Measurements from ENCODE around the gene TUBD1.
"Not testable (repeated sequence)": the region's sequence is repeated elsewhere in the genome, so short reads cannot be mapped to it uniquely, and the experiment has no call there.

TUBD1 gene, protein sequence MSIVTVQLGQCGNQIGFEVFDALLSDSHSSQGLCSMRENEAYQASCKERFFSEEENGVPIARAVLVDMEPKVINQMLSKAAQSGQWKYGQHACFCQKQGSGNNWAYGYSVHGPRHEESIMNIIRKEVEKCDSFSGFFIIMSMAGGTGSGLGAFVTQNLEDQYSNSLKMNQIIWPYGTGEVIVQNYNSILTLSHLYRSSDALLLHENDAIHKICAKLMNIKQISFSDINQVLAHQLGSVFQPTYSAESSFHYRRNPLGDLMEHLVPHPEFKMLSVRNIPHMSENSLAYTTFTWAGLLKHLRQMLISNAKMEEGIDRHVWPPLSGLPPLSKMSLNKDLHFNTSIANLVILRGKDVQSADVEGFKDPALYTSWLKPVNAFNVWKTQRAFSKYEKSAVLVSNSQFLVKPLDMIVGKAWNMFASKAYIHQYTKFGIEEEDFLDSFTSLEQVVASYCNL

DNA sequence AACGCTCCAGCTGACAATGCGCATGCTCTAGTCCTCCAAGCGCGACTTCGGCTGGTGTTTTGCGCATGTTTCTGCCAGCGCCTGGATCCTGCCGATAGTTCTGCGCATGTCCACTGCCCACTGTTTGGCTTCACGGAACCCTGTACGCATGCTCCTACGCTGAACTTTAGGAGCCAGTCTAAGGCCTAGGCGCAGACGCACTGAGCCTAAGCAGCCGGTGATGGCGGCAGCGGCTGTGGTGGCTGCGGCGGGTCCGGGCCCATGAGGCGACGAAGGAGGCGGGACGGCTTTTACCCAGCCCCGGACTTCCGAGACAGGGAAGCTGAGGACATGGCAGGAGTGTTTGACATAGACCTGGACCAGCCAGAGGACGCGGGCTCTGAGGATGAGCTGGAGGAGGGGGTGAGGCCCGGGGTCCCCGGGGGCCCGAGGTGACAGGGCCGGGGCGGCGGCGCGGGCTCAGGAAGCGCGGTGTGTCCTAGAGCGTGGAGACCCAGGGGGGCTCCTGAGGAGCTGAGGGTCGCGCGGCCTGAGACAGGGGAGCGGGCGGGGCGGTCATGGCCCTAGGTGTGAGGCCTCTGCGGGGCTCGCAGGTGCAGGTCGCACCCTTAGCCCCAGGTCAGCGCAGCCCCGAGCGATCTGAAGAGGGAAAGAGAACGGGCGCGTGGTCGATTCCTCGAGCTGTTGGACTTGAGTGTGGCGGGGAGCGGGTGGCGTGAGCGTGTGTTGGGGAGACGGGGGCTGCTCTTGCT is at the start of gene TUBD1, which contains the start of gene RPS6KB1:
Gene TUBD1 (minus strand): TSS at position 20 of the 752 bp plus-strand sequence. CDS start 1,941 bp downstream, outside the sequence.
Gene RPS6KB1 (plus strand): TSS at position 198 of the 752 bp plus-strand sequence. CDS start 64 bp downstream, at position 262.
- DNase-seq (ENCODE audit: low read depth): peak; percentile 93

DNA sequence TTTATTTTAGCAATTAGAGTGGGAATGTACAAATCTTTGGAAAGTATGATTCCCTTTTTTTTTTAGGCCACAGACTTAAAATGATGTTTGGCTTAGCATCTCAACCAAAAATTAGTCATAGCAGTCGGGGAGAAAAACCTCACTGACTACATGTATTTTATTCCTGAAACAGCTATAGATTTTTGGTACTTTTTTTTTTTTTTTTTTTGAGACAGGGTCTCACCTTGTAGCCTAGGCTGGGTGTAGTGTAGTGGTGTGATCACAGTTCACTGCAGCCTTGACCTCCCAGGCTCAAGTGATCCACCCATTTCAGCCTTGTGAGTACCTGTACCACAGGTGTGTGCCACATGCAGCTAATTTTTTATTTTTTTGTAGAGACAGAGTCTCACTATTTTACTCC is 48.4 kb upstream of the TUBD1 start:
- no peak for DNase-seq (ENCODE audit: low read depth)

DNA sequence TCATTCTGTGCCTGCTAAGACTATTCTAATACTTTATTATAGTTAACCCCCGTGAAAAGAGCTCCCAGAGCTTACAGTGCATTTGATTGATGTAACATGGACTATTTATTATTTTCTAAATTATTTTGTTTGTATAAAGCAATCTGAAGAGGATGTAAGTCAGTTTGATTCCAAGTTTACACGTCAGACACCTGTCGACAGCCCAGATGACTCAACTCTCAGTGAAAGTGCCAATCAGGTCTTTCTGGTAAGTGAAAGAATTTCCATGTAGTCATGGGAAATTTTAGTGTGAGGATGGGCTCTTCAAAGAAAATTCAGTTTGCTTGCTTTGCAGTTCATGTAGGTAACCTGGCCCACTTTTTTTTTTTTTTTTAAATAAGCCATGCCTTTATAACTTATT is 48.0 kb upstream of the TUBD1 start:
- DNase-seq (ENCODE audit: low read depth): not testable (repeated sequence)

DNA sequence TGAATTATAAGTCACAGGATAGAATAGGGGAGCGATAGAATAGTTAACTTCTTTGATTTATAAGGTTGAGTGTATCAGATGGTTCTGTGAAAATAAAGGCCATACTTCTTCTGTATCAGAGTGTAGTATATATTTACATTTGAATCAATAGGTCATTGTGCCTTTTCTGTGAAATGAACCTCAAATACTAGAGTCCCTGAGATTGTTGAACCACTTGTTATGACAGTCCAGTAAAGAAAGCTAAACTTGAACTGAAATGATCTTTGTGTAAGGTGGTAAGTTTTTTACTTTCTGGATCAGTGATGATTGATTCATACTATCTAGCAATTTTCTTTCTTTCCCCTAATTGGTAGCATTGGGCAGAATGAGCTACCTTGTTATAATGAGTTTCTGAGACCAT is 40.6 kb upstream of the TUBD1 start:
- not testable (repeated sequence) for DNase-seq (ENCODE audit: low read depth)

DNA sequence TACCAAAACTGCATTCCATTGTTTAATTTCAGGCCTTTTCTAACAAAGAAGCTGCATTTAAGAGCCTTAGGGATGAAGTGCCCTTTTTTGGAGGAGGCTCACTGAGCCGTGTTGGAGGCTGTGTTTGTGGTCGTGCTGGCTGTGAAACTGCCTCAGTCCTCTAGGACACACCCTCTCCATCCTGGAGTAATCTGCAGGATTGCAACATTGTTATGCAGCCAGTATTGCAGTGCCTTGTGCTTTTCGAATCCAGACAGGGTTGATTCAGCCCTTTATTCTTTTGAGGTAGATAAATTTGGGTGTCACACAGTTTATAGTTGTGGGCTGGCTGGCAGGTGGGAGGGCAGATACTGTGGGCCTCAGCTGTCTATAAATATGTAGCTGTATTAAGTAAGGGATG is 38.0 kb upstream of the TUBD1 start:
- not testable (repeated sequence) for DNase-seq (ENCODE audit: low read depth)

DNA sequence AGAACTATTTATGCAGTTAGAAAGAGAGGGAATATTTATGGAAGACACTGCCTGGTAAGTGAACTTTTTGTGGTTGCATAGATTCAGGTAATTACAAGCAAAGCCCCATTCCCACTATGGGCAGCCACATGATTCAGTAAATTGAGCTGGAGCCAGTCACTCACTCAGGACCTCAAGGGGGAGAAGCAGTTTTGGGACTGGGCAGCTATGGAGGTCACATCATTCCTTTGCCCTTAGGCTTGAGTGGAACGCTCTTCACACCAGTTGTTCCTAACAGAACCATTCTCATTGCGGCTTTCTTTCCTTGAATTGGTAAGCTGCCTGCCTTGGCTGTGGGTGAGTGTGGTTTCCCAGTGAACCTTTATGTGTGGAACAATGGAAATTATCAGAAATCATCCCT is 37.4 kb upstream of the TUBD1 start:
- DNase-seq (ENCODE audit: low read depth): not testable (repeated sequence)

DNA sequence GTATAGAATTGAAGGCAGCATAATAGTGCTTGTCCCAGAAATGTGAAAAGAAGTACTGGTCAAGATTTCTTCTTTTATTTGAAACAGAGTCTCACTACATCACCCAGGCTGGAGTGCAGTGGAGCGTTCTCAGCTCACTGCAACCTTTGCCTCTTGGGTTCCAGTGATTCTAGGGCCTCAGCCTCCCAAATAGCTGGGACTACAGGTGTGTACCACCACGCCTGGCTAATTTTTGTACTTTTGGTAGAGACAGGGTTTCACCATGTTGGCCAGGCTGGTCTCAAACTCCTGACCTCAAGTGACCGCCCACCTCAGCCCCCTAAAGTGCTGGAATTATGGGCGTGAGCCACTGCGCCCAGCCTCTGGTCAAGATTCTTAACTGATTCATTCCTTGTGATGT is 27.9 kb upstream of the TUBD1 start:
- not testable (repeated sequence) for DNase-seq (ENCODE audit: low read depth)

DNA sequence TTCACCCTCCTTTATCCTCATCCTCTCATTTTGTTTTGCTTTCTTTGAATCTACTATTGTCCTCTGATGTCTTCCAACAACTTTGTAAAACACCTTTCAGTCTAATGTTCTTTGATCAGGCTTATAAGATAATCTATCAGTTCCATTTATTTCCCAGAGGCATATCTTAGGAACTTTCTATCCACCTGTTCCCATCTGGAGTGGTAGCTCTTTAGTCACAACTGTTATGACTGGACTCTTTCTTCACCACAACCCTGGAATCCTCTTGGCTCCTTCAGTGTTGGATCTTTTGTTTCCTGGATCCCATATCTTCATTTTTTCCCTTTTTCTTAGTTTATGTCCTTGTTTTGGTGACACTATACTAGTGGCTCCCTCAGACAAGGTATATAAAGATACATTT is 23.7 kb upstream of the TUBD1 start:
- DNase-seq (ENCODE audit: low read depth): no peak

DNA sequence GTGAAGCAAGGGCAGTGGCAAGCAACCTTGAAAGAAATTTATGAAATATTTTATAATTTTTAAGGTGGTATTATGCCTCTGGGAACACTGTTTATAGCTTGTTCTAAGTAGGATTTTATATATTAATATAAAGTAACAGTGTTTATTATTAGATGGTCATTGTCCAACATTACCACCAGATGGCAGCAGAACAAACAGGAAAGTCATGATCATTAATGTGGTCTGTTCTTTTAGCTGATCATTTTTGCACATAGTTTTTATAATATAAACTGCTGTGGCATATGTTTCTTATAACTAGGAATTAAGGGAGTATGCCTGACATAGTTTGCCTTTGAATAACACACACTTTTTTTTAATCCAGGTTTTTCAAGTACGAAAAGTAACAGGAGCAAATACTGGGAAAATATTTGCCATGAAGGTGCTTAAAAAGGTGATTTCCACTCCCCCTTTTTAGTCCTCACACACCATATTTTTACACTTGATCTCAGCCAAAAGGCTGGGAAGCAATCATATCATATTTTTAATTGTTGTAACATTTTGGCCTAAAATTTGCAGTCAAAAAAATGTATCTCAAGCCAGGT is 21.6 kb upstream of the TUBD1 start:
- DNase-seq (ENCODE audit: low read depth): no peak

DNA sequence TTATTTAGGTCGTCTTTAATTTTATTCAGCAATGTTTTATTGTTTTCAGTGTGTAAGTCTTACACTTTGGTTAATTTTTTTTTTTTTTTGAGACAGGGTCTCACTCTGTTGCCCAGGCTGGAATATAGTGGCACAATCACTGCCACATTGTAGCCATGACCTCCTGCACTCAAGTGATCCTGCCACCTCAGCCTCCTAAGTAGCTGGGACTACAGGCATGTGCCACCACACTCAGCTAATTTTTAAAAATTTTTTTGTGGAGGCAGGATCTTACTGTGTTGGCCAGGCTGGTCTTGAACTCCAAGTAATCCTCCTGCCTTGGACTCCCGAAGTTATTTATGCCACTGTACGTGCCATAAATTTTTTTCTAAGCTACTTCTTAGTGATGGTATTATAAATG is 14.7 kb upstream of the TUBD1 start:
- DNase-seq (ENCODE audit: low read depth): no peak

DNA sequence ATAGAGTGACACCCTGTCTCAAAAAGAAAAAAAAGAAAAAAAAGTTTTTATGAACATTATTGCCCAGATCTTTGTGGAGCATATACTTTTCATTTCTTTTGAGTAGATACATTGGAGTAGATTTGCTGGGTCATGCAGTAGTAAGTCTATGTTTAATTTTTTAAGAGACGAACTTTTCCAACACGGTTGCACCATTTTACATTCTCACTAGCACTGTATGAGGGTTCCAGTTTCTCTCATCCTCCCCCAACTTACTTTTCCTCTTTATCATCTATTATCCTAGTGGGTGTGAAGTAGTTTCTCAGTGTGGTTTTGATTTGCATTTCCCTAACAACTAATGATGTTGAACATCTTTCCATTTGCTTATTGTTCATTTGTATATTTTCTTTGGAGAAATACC is 10.7 kb upstream of the TUBD1 start:
- no peak for DNase-seq (ENCODE audit: low read depth)

DNA sequence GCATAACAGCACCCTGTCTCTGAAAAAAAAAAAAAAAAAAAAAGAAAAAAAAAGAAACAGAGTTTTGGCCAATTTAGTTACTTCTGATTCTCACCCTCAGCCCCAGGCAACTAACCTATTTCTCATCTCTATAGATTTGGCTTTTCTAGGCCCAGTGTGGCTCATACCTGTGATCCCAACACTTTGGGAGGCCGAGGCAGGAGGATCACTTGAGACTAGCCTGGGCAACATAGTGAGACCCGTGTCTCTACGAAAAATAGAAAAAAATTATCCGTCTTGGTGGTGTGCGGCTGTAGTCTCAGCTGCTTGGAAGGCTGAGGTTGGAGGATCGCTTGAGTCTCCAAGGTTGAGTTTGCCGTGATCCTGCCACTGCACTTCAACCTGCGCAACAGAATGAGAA is 8.9 kb upstream of the TUBD1 start:
- no peak for DNase-seq (ENCODE audit: low read depth)

DNA sequence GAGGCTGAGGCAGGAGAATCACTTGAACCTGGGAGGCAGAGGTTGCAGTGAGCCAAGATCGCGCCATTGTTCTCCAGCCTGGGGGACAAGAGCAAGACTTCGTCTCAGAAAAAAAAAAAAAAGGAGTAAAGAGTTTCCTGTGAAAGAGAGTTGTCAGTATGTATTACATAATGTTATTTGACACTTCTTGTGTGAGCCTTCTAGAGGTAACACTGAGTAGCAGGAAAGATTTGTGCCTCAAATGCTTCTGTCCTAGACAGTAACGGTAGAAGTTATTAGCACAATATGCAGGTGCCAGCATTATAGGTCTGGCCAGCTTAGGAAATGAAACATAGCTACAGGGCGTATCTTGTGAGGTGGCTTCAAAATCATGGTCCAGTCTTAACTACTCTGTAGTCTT is 6.4 kb upstream of the TUBD1 start:
- DNase-seq (ENCODE audit: low read depth): no peak

DNA sequence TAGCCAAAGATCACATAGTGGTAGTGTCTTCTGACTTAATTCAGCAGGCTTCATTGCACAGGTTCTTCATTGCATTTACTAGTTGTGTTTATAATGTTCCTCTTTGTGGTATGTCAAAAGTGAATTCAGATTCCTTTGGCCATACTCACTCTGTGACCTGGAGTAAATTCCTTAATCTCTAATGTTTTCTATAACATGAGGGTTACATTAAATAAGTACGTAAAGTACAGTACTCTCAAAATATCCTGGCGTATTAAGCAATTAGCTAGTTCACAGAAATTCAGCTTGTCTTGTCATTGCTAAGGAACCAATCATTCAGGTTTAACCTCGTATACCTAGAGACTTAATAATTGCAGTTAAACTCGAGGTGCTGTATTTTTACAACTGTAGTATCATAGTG is 4.3 kb upstream of the TUBD1 start:
- no peak for DNase-seq (ENCODE audit: low read depth)

DNA sequence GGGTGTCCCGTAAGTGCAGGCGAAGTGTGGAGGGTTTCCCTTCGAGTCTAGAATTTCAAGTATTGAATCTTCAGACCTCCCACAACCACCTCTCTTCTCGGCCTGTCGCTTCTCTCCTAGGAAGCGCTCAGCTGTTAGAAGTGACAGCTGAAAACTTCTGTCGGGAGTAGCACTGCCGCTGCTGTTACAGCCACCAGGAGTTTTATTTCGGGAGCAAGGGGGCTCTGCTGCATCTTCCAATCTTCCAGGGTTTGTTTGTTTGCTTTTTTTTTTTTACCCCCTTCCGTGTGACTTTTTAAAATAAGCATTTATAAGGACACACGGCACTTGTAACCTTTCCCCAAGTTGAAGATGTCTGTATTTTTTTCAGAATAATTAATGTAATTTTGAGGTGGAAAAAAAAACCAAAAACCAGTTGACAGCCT is 945 bp upstream of the TUBD1 start:
- no peak for DNase-seq (ENCODE audit: low read depth)

DNA sequence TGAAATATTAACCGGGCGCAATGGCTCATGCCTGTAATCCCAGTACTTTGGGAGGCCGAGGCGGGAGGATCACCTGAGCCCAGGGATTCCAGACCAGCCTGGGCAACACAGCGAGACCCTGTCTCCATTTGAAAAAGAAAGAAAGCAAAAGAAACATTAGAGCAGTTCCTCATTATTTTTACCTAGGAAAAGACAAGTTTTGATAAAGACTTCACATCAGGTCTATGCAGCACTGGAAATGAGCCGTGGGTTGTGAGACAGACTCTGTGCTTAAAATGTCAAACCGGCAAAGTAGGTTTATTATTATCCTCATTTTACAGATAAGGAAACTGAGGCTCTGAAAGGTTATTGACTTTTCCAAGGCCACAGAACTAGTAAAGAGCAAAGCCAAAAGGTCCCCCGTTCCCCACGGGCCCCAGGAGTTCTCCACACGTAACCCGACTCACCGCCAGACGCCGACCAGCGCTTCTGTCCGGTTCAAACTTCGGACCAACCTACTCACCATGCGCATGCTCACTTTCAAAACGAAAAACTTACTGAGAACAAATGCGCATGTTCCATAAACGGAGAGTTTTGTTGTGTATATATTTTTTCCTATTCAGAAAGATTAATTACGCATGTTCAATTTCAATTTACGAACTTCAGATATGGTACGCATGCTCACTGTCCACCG is 356 bp downstream of the TUBD1 start:
- DNase-seq (ENCODE audit: low read depth): no peak

DNA sequence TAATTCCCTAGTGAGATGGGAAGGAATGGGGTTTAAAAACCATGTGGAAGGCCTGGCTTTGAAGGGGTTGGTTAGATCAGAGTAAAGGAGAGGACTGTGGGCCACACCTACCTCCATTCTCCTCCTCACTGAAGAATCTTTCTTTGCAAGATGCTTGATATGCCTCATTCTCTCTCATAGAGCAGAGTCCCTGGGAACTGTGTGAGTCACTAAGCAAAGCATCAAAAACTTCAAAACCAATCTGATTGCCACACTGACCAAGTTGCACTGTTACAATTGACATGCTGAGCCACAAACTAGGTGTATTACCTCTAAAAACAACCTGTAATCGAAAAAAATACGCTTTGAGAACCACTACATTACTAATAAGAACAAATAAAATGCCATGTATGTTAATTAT is 2.0 kb downstream of the TUBD1 start:
- no peak for DNase-seq (ENCODE audit: low read depth)

DNA sequence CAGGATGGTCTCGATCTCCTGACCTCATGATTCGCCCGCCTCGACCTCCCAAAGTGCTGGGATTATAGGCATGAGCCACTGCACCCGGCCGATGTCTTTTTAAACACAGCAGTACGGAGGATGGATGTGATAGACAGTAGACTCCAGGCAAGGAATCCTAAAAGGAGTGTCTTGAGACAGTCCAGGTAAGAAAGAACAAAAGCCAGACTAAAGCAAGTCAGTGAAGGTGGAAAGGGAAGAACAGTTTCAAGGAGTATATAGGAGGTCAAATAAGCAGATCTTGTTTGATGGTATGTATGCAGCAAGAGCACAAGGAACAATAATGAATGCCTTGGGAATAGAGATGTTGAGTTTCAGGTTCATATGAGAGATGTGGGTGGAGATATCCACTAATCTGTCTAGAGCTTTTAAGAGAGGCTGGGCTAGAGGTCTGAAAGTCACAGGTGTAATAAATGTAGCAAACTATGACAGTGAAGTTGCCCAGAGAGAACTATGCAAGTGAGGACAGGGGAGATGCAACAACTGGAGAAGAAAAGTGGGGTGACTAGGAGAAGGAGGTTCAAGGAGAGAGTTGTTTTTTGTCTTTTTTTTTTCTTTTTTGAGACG is 4.5 kb downstream of the TUBD1 start:
- DNase-seq (ENCODE audit: low read depth): no peak

DNA sequence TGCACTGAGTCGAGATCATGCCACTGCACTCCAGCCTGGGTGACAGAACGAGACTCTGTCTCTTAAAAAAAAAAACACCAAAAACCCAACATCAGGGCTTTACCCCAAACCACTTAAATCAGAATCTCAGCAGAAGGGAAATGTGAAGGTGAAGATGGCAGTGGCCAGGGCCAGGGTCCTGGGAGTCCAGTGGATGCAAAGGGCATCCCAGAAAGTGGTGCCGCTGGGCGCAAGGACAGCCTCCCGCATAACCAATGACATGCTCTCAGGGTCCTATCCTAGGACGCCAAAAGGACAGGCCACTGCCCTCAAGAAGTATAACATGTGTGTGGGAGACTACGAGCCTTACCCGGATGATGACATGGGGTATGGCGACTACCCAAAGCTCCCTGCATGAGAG is 7.9 kb downstream of the TUBD1 start:
- DNase-seq (ENCODE audit: low read depth): no peak

DNA sequence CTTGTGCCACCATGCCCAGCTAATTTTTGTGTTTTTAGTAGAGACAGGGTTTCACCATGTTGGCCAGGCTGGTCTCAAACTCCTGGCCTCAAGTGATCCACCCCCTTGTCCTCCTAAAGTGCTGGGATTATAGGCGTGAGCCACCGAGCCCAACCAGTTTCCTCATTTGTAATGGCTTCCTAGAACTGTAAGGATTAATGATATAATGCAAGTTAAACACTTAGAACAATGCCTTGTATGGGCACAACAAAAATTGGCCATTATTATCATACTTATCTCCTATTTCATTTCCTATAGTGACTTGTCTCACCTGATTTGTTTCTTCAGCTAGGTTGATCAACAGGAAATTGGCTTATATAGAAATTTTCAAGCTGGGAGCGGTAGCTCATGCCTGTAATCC is 14.1 kb downstream of the TUBD1 start:
- DNase-seq (ENCODE audit: low read depth): no peak

DNA sequence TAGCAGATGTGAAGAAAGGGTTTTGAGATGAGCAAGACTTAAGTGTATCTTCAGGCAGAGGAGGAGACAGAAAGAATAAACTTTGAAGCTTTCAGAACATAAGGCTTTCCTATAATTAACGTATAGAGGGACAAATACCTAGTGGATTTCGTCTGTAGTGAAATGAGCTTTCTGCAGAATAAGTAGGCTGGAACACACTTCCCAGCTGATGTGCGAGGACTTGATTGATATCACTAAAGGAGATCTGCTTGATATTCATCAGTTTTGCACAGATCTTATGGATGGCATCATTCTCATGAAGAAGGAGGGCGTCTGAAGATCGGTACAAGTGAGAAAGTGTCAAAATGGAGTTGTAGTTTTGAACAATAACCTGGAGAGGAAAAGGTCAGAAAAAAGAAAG is 14.8 kb downstream of the TUBD1 start:
- no peak for DNase-seq (ENCODE audit: low read depth)

DNA sequence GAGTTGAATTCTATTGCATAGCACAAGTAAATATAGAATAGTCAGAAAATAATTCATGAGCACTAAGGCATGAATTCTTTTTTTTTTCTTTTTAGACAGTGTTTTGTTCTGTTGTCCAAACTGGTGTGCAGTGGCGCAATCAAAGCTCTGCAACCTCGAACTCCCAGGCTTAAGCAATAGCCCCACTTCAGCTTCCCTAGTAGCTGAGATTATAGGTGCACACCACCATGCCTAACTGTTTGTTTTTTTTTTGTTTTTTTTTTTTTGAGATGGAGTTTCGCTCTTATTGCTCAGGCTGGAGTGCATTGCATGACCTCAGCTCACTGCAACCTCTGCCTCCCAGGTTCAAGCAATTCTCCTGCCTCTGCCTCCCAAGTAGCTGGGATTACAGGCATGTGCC is 16.6 kb downstream of the TUBD1 start:
- DNase-seq (ENCODE audit: low read depth): no peak

Data from stimulated activated CD8-positive, alpha-beta memory T cell treated with anti-CD3 and anti-CD28 coated beads, Interleukin-15, amount 100 ng/mL, for 1 hour (primary cell).